Epidermal melanocyte (primary cell): ENCODE results near the gene EPN2.

Experiments
- DNase-seq: peaks from one replicate; pipeline ENCODE4 v3.0.0; 2011; ENCODE audit warnings: low spot score; ENCODE audit not compliant: insufficient read length

The EPN2 gene

GRCh38 chr17:19291646-19292376 lies 54.6 kb downstream of the EPN2 start:
- no peak for DNase-seq

GRCh38 chr17:19292377-19292711 lies 55.2 kb downstream of the EPN2 start:
- DNase-seq = no peak

GRCh38 chr17:19294443-19294842 lies 57.3 kb downstream of the EPN2 start:
- DNase-seq = no peak

- no peak for DNase-seq
Observed at GRCh38 chr17:19295473-19296135, 58.4 kb downstream of the EPN2 start.

- no peak for DNase-seq
Observed at GRCh38 chr17:19296786-19297778, 59.9 kb downstream of the EPN2 start.

- DNase-seq = no peak
Observed at GRCh38 chr17:19298569-19299213, 61.5 kb downstream of the EPN2 start.

GRCh38 chr17:19299214-19299747 lies 62.1 kb downstream of the EPN2 start:
- DNase-seq = no peak

DNA sequence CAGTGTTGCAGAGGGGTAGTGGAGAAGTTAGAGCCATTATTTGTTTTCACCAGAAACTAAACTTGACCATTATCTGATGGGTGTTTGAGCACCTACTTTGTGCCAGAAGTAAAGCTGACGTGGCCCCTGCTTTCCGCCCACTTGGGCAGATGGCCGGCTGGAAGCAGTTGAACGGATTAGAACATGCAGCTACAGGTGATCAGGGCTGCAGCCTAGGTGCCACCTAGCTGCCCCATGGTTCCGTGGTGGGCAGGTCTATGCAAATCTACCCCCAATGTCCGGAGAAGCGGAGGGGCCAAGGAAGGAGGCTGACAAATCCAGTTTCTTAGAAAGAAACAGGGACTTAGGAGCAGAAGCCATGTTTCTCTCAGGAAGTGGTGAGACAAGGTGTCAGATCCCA lies 62.7 kb downstream of the EPN2 start:
- DNase-seq = no peak

- DNase-seq = no peak
Observed at GRCh38 chr17:19301274-19301951, 64.2 kb downstream of the EPN2 start.

GRCh38 chr17:19301973-19302372 lies 64.8 kb downstream of the EPN2 start:
- no peak for DNase-seq

DNA sequence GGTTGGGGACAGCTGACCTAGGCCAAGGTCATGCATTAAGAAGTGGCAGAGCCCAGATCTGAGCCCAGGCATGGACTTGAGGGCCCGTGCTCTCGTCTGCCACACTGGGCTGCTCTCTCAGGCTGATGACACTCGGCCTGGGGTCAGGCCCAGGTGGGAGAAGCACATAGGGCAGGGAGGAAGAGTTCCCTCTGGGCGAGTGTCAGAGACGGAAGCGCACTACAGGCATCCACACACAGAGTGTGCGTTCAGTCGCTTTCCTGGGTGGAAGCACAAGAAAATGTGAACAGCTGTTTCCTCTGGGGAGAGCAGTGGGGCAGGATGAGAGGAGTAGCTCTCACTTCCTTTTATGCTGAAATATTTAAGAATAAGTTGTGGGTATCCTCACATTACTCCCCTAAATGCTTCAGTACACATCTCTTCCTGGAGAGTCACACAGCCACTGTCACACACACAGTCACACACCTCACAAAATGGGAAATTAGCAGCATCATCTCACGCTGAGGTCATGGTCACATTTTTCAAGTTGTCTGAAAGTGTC lies 65.7 kb downstream of the EPN2 start:
- DNase-seq = no peak

DNA sequence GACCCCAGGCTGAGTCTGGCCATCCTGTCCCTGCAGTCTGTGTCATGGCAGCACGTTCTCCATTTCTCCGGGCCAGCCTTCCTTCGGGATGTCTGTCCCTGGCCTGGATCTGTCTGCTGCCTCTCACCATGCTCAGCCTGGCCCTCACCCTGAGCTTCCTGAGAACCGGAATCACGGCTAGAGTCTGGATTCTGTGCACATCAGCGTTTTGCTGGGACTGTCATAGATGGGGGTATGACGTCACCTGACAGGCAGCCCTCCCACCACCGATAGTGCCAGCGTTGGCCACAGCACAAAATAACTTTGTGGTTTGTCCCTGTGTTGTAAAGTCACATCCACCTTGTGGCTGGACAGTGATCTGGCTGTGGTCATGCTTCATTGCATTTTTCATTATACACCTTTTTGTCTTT lies 66.2 kb downstream of the EPN2 start:
- no peak for DNase-seq

- DNase-seq = no peak
Observed at GRCh38 chr17:19304209-19304608, 67.0 kb downstream of the EPN2 start.

- no peak for DNase-seq
Observed at GRCh38 chr17:19304751-19305150, 67.6 kb downstream of the EPN2 start.

DNA sequence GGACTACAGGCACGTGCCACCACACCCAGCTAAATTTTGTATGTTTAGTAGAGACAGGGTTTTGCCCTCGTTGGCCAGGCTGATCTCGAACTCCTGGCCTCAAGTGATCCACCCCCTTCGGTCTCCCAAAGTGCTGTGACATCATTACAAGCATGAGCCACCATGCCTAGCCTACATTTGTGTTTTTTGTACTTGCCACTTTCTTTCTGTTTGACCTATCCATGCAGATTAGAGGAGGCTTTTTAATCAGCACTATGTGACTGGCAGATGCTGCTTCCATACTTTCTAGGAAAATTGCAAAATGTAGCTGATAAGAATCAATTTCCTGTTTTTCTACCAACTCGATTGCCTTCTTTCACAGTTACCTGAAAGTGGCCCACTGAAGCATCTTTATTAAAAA lies 68.1 kb downstream of the EPN2 start:
- DNase-seq = no peak

- no peak for DNase-seq
Observed at GRCh38 chr17:19305761-19306159, 68.6 kb downstream of the EPN2 start.

GRCh38 chr17:19306160-19307111 lies 69.3 kb downstream of the EPN2 start:
- no peak for DNase-seq

GRCh38 chr17:19307521-19307920 lies 70.4 kb downstream of the EPN2 start:
- DNase-seq = no peak

- DNase-seq = no peak
Observed at GRCh38 chr17:19308398-19308797, 71.2 kb downstream of the EPN2 start.
